SK-N-SH treated with all-trans-retinoic acid at 6 μM for 48 hours (cell line): Measurements from ENCODE around the gene CEMIP2.

Experiments
- ARNTL ChIP-seq: fragments of 450-650 bp; formaldehyde crosslinking; IDR thresholded peaks from 2 replicates; pipeline ENCODE4 v1.5.0; 2020; ENCODE audit warnings: low read depth, mild to moderate bottlenecking, moderate library complexity, borderline replicate concordance
- CSRNP3 ChIP-seq: fragments of 250-450 bp; sonication (Bioruptor Pico); IDR thresholded peaks from 2 replicates; pipeline ENCODE4 v1.5.1; 2021; ENCODE audit warnings: mild to moderate bottlenecking, moderate library complexity
- ISL1 ChIP-seq: fragments of 250-450 bp; sonication (Bioruptor Pico); IDR thresholded peaks from 2 replicates; pipeline ENCODE4 v2.1.2; 2022; ENCODE audit warnings: mild to moderate bottlenecking, moderate library complexity
- PATZ1 ChIP-seq: fragments of 250-450 bp; sonication (Bioruptor Pico); IDR thresholded peaks from 2 replicates; pipeline ENCODE4 v1.8.0; 2020; ENCODE audit warnings: mild to moderate bottlenecking, moderate library complexity, borderline replicate concordance
- TCF4 ChIP-seq: fragments of 250-450 bp; sonication (Bioruptor Pico); IDR thresholded peaks from 2 replicates; pipeline ENCODE4 v1.8.0; 2021; ENCODE audit warnings: mild to moderate bottlenecking, moderate library complexity, borderline replicate concordance
- TSHZ2 ChIP-seq: fragments of 250-450 bp; sonication (Bioruptor Pico); IDR thresholded peaks from 2 replicates; pipeline ENCODE4 v1.5.0; 2020; ENCODE audit warnings: mild to moderate bottlenecking, moderate library complexity
- ZFP3 ChIP-seq: fragments of 250-450 bp; sonication (Bioruptor Pico); IDR thresholded peaks from 2 replicates; pipeline ENCODE4 v1.5.0; 2020; ENCODE audit warnings: mild to moderate bottlenecking, moderate library complexity
- ZFP30 ChIP-seq: fragments of 450-650 bp; formaldehyde crosslinking; IDR thresholded peaks from 2 replicates; pipeline ENCODE4 v1.5.0; 2022; ENCODE audit warnings: mild to moderate bottlenecking, moderate library complexity
- TF ChIP-seq, protein P1 (sequence below): fragments of 250-450 bp; sonication (Bioruptor Pico); IDR thresholded peaks from 2 replicates; pipeline ENCODE4 v1.5.1; 2020; ENCODE audit warnings: low read depth, mild to moderate bottlenecking, moderate library complexity

DNA sequence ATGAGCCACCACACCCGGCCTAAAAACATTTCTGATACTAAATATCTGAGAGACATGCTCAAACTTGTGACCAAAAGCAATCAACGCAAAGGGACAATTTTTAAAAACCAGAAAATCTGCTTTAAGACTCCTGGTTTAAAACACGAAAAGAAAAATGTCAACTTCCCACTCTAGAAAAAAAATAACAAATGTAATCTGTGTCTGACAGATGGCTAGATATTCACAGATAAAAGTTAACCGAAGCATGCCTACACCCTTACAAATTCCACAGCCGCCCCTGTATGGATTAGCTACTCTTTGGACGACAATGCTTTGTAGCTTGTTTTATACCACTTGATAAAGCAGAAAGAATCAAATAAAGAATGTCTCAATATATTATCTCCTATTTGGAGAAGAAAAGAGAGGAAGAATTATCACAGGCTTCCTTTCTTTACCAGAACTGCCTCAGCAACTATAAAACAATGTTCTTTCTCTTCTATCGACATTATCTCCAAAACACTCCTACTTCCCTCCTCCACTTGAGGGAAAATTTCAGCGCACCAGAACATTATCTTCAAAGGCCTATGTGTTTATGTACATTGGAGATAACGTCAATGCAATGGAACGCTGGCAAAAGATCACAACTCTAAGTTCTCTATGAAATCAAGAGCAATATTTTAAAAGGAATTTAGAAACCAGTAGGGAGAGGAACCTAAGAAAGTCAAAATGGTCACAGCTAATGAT is 26.2 kb downstream of the CEMIP2 start:
- TF ChIP-seq ARNTL (CRISPR knock-in tag) (no peak), CSRNP3 (CRISPR knock-in tag) (no peak), ZFP3 (CRISPR knock-in tag) (no peak), ISL1 (CRISPR knock-in tag) (no peak), ZFP30 (CRISPR knock-in tag) (no peak), TCF4 (CRISPR knock-in tag) (no peak), TSHZ2 (CRISPR knock-in tag) (no peak), PATZ1 (CRISPR knock-in tag) (no peak)
- TF ChIP-seq, protein P1, sequence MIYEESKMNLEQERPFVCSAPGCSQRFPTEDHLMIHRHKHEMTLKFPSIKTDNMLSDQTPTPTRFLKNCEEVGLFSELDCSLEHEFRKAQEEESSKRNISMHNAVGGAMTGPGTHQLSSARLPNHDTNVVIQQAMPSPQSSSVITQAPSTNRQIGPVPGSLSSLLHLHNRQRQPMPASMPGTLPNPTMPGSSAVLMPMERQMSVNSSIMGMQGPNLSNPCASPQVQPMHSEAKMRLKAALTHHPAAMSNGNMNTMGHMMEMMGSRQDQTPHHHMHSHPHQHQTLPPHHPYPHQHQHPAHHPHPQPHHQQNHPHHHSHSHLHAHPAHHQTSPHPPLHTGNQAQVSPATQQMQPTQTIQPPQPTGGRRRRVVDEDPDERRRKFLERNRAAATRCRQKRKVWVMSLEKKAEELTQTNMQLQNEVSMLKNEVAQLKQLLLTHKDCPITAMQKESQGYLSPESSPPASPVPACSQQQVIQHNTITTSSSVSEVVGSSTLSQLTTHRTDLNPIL (CRISPR knock-in tag), result no peak
